AG10803 (cell line): ENCODE results near the gene SMCR8.
"Not testable (repeated sequence)": the region's sequence is repeated elsewhere in the genome, so short reads cannot be mapped to it uniquely, and the experiment has no call there.

ENCODE experiments used
- DNase-seq: peaks from one replicate; pipeline ENCODE4 v3.0.0; 2010; ENCODE audit warnings: low read depth
- H3K4me3 ChIP-seq: 2 replicates; pipeline ENCODE4 v1.5.1; 2011; ENCODE audit warnings: mild to moderate bottlenecking, low read length, control low read depth
- CTCF ChIP-seq: conservative IDR thresholded peaks from 2 replicates; pipeline ENCODE4 v1.5.1; 2011; ENCODE audit warnings: mild to moderate bottlenecking, low read length, control low read depth, inconsistent platforms

SMCR8 gene

DNA sequence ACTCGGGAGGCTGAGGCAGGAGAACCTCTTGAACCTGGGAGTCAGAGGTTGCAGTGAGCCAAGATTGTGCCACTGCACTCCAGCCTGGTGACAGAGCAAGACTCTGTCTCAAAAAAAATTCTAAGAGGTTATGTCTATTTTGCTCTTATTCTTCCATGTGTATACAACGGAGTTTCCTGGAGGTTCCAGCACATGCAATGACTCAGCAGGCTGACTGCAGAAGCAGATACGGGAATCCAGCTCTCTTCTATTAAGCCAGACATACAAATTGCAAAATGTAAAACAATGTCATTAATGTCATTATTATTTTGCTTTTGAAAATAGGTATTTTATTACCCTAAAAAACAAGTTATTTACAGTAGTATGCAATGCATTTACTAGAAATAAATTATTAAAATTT is 36.2 kb upstream of the SMCR8 start:
- DNase-seq, result no peak
- H3K4me3 ChIP-seq, result no peak overlapping the region
- TF ChIP-seq CTCF, result no peak

GRCh38 chr17:18280249-18280648 is 34.8 kb upstream of the SMCR8 start:
- no peak for TF ChIP-seq CTCF
- no peak overlapping the region for H3K4me3 ChIP-seq
- DNase-seq, result no peak

DNA sequence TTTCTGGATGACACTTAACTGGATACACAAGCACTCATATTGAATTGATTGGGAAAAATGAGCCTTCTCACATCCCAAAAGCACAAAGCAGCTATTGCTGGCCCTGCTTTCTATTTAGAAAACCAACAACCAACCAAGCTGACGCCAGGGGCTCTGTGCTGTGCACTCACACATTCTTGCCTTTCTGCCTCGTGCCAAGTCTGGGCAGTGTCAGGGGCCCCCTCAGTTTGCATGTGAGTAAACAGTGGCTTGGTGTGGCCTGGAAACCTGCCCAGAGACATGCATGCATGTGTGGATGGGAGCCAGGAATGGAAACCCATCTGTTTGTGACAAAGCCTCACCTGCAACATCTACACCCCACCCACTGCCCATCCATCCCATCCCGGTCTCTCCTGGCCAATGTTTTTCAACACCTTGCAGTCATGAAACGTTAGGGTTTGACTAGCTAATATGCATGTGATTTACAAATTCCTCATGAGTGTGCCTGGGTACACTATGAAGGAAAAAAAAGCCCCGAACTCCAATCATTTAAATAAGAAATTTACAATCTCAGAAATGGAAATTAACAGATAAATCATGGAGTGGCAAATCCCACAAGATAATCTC is 34.2 kb upstream of the SMCR8 start:
- TF ChIP-seq CTCF, result no peak
- peak; percentile 30 for DNase-seq
- no peak overlapping the region for H3K4me3 ChIP-seq

GRCh38 chr17:18281788-18282187 is 33.3 kb upstream of the SMCR8 start:
- H3K4me3 ChIP-seq, result no peak overlapping the region
- TF ChIP-seq CTCF, result no peak
- no peak for DNase-seq

GRCh38 chr17:18285296-18285695 is 29.8 kb upstream of the SMCR8 start:
- TF ChIP-seq CTCF, result no peak
- no peak for DNase-seq
- no peak overlapping the region for H3K4me3 ChIP-seq

- TF ChIP-seq CTCF, result no peak
- DNase-seq, result no peak
- H3K4me3 ChIP-seq, result no peak overlapping the region
Observed at GRCh38 chr17:18291718-18292540, 23.2 kb upstream of the SMCR8 start.

DNA sequence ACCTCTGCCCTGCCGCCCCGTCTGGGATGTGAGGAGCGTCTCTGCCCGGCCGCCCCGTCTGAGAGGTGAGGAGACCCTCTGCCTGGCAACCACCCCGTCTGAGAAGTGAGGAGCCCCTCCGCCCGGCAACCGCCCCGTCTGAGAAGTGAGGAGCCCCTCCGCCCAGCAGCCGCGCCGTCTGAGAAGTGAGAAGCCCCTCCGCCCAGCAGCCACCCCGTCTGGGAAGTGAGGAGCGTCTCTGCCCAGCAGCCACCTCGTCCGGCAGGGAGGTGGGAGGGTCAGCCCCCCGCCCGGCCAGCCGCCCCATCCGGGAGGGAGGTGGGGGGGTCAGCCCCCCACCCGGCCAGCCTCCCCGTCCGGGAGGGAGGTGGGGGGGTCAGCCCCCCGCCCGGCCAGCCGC is 17.0 kb upstream of the SMCR8 start:
- not testable (repeated sequence) for DNase-seq, H3K4me3 ChIP-seq
